Natural killer cell treated with Interleukin-12 subunit alpha and Interleukin-12 subunit beta and Interleukin-15 and Interleukin-18, amount 100 ng/mL, for 72 hours (primary cell): ENCODE data around the gene PRKAB1. TPM values are rescaled to one million over a fixed set of nuclear protein-coding genes. Genes with fewer than 3 reads are reported as not detected.
"Not testable (repeated sequence)": the region's sequence is repeated elsewhere in the genome, so short reads cannot be mapped to it uniquely, and the experiment has no call there.

Source experiments
- ATAC-seq, 2 donors: fragments of 150-1000 bp; cut with Tn5 transposase in 1 of 2; sonication (Bioruptor Pico), chemical (Tn5 transposase) in 1 of 2; 2 replicates each; pipeline ENCODE4 v1.10.0; 2021
- DNase-seq: peaks from one replicate; pipeline ENCODE4 v3.0.0; 2022; ENCODE audit warnings: low spot score
- H3K27ac Mint-ChIP-seq, 2 donors: 1 replicate in 1 of 2; 2 replicates in 1 of 2; pipeline ENCODE4 v1.8.0; 2022; ENCODE audit warnings: mixed read lengths in 2 of 2, mild to moderate bottlenecking in 1 of 2, moderate library complexity in 1 of 2
- H3K27me3 Mint-ChIP-seq, 2 donors: 1 replicate in 1 of 2; 2 replicates in 1 of 2; pipeline ENCODE4 v1.8.0; 2022; ENCODE audit warnings: mixed read lengths in 2 of 2
- H3K36me3 Mint-ChIP-seq: one replicate; pipeline ENCODE4 v1.8.0; 2022; ENCODE audit warnings: mixed read lengths
- H3K4me1 Mint-ChIP-seq, 2 donors: 1 replicate in 1 of 2; 2 replicates in 1 of 2; pipeline ENCODE4 v1.8.0; 2022; ENCODE audit warnings: low read depth in 2 of 2, mixed read lengths in 2 of 2, mild to moderate bottlenecking in 1 of 2
- H3K4me3 Mint-ChIP-seq: one replicate; pipeline ENCODE4 v1.8.0; 2022; ENCODE audit warnings: mixed read lengths
- H3K9me3 Mint-ChIP-seq: 2 replicates; pipeline ENCODE4 v1.8.0; 2022; ENCODE audit warnings: mixed read lengths
- total RNA-seq, 2 donors: library from RNA; stranded (reverse); gene quantifications; one replicate each; pipeline ENCODE4 v1.2.3, GENCODE V29; 2022

Gene PRKAB1
- 10 to 100 TPM; 27.4 to 31.4 TPM for total RNA-seq

GRCh38 chr12:119667577-119668323 lies at the start of gene PRKAB1:
Gene PRKAB1 (plus strand): TSS chr12:119668133. CDS start chr12:119668245, 112 bp downstream.
- H3K27me3 Mint-ChIP-seq: no peaks in the 10 kb centered on the region
- ATAC-seq (peak; percentile 97 to 98), DNase-seq (peak; percentile 98)
- H3K36me3 Mint-ChIP-seq: peaks cover 17% of the 10 kb centered on the region
- peaks cover 30 to 48% of the 10 kb centered on the region in 2 donors for H3K4me1 Mint-ChIP-seq
- no peaks in the 10 kb centered on the region for H3K9me3 Mint-ChIP-seq
- H3K27ac Mint-ChIP-seq: peak within 1 kb of the TSS; percentile 78
- H3K4me3 Mint-ChIP-seq: peak within 1 kb of the TSS; percentile 91

GRCh38 chr12:119618328-119618896 lies 49.5 kb upstream of the PRKAB1 start:
- H3K9me3 Mint-ChIP-seq, ATAC-seq, DNase-seq, H3K27ac Mint-ChIP-seq, H3K4me3 Mint-ChIP-seq, H3K4me1 Mint-ChIP-seq, H3K36me3 Mint-ChIP-seq: not testable (repeated sequence)
- H3K27me3 Mint-ChIP-seq: peaks cover 30 to 54% of the 10 kb centered on the region in 2 donors

- Mint-ChIP-seq H3K36me3 (peaks cover 8% of the 10 kb centered on the region), H3K9me3 (peaks cover 4% of the 10 kb centered on the region), H3K27ac (no peak overlapping the region), H3K4me3 (no peak overlapping the region), H3K4me1 (peaks cover 0 to 4% of the 10 kb centered on the region in 2 donors), H3K27me3 (peaks cover 27 to 72% of the 10 kb centered on the region in 2 donors)
- DNase-seq (no peak), ATAC-seq (no peak)
Measured at GRCh38 chr12:119620490-119620889, 47.4 kb upstream of the PRKAB1 start.

- DNase-seq: no peak
- Mint-ChIP-seq H3K27ac (no peak overlapping the region), H3K4me3 (no peak overlapping the region), H3K4me1 (peaks cover 0 to 4% of the 10 kb centered on the region in 2 donors), H3K27me3 (peaks cover 27 to 68% of the 10 kb centered on the region in 2 donors), H3K9me3 (peaks cover 4% of the 10 kb centered on the region), H3K36me3 (peaks cover 8% of the 10 kb centered on the region)
- ATAC-seq: no peak
Measured at GRCh38 chr12:119621878-119622277, 46.1 kb upstream of the PRKAB1 start.

- H3K4me1 Mint-ChIP-seq: peaks cover 0 to 4% of the 10 kb centered on the region in 2 donors
- DNase-seq (no peak), ATAC-seq (no peak)
- H3K36me3 Mint-ChIP-seq: no peaks in the 10 kb centered on the region
- no peak overlapping the region for H3K27ac Mint-ChIP-seq
- no peak overlapping the region for H3K4me3 Mint-ChIP-seq
- H3K27me3 Mint-ChIP-seq: peaks cover 21 to 59% of the 10 kb centered on the region in 2 donors
- no peaks in the 10 kb centered on the region for H3K9me3 Mint-ChIP-seq
Measured at GRCh38 chr12:119624966-119625365, 43.0 kb upstream of the PRKAB1 start.

- peaks cover 25 to 65% of the 10 kb centered on the region in 2 donors for H3K27me3 Mint-ChIP-seq
- H3K4me1 Mint-ChIP-seq: peaks cover 0 to under 1% of the 10 kb centered on the region in 2 donors
- ATAC-seq: no peak
- no peak overlapping the region for H3K27ac Mint-ChIP-seq
- no peaks in the 10 kb centered on the region for H3K9me3 Mint-ChIP-seq
- H3K36me3 Mint-ChIP-seq: no peaks in the 10 kb centered on the region
- no peak for DNase-seq
- no peak overlapping the region for H3K4me3 Mint-ChIP-seq
Measured at GRCh38 chr12:119627019-119627643, 40.8 kb upstream of the PRKAB1 start.

GRCh38 chr12:119627686-119628085 lies 40.2 kb upstream of the PRKAB1 start:
- DNase-seq (no peak), ATAC-seq (no peak)
- Mint-ChIP-seq H3K4me3 (no peak overlapping the region), H3K9me3 (no peaks in the 10 kb centered on the region), H3K27me3 (peaks cover 24 to 65% of the 10 kb centered on the region in 2 donors), H3K4me1 (no peaks in the 10 kb centered on the region), H3K27ac (no peak overlapping the region), H3K36me3 (no peaks in the 10 kb centered on the region)

GRCh38 chr12:119630223-119630780 lies 37.6 kb upstream of the PRKAB1 start:
- Mint-ChIP-seq H3K27me3 (peaks cover 23 to 42% of the 10 kb centered on the region in 2 donors), H3K36me3 (no peaks in the 10 kb centered on the region), H3K9me3 (no peaks in the 10 kb centered on the region), H3K4me1 (no peaks in the 10 kb centered on the region), H3K27ac (no peak overlapping the region), H3K4me3 (no peak overlapping the region)
- no peak for DNase-seq
- ATAC-seq: no peak

GRCh38 chr12:119630962-119631550 lies 36.9 kb upstream of the PRKAB1 start:
- Mint-ChIP-seq H3K9me3 (no peaks in the 10 kb centered on the region), H3K4me1 (no peaks in the 10 kb centered on the region), H3K36me3 (no peaks in the 10 kb centered on the region), H3K27me3 (peaks cover 27 to 47% of the 10 kb centered on the region in 2 donors), H3K27ac (no peak overlapping the region), H3K4me3 (no peak overlapping the region)
- peak in 1 of 2 donors; percentile 43 for ATAC-seq
- DNase-seq: no peak

- Mint-ChIP-seq H3K27ac (no peak overlapping the region), H3K4me1 (no peaks in the 10 kb centered on the region), H3K27me3 (peaks cover 26 to 43% of the 10 kb centered on the region in 2 donors), H3K4me3 (no peak overlapping the region), H3K9me3 (no peaks in the 10 kb centered on the region), H3K36me3 (no peaks in the 10 kb centered on the region)
- ATAC-seq: no peak
- no peak for DNase-seq
Measured at GRCh38 chr12:119631930-119632678, 35.8 kb upstream of the PRKAB1 start.

- peaks cover 29 to 51% of the 10 kb centered on the region in 2 donors for H3K27me3 Mint-ChIP-seq
- H3K36me3 Mint-ChIP-seq: no peaks in the 10 kb centered on the region
Measured at GRCh38 chr12:119634743-119635142, 33.2 kb upstream of the PRKAB1 start.

GRCh38 chr12:119642986-119643385 lies 24.9 kb upstream of the PRKAB1 start:
- no peaks in the 10 kb centered on the region for H3K36me3 Mint-ChIP-seq
- no peak for DNase-seq
- H3K27ac Mint-ChIP-seq: no peak overlapping the region
- peaks cover 18 to 37% of the 10 kb centered on the region in 2 donors for H3K27me3 Mint-ChIP-seq
- no peaks in the 10 kb centered on the region for H3K9me3 Mint-ChIP-seq
- H3K4me1 Mint-ChIP-seq: no peaks in the 10 kb centered on the region
- ATAC-seq: no peak
- H3K4me3 Mint-ChIP-seq: no peak overlapping the region

More at GRCh38 chr12:119634743-119635142, 33.2 kb upstream of the PRKAB1 start:
- Mint-ChIP-seq H3K4me1 (no peaks in the 10 kb centered on the region), H3K27ac (no peak overlapping the region), H3K4me3 (no peak overlapping the region), H3K9me3 (no peaks in the 10 kb centered on the region)
- DNase-seq: no peak
- no peak for ATAC-seq

- no peak for ATAC-seq
- H3K4me3 Mint-ChIP-seq: no peak overlapping the region
- no peaks in the 10 kb centered on the region for H3K4me1 Mint-ChIP-seq
- H3K9me3 Mint-ChIP-seq: no peaks in the 10 kb centered on the region
- no peak overlapping the region for H3K27ac Mint-ChIP-seq
- H3K27me3 Mint-ChIP-seq: peaks cover 18 to 34% of the 10 kb centered on the region in 2 donors
- H3K36me3 Mint-ChIP-seq: no peaks in the 10 kb centered on the region
- no peak for DNase-seq
Measured at GRCh38 chr12:119644930-119645329, 23.0 kb upstream of the PRKAB1 start.
